ENCODE data around the gene LRRC75B. TPM values are rescaled to one million over a fixed set of nuclear protein-coding genes. Genes with fewer than 3 reads are reported as not detected.

LRRC75B gene
- total RNA-seq, 1 experiment from 2014 or later: 0.86 TPM

DNA sequence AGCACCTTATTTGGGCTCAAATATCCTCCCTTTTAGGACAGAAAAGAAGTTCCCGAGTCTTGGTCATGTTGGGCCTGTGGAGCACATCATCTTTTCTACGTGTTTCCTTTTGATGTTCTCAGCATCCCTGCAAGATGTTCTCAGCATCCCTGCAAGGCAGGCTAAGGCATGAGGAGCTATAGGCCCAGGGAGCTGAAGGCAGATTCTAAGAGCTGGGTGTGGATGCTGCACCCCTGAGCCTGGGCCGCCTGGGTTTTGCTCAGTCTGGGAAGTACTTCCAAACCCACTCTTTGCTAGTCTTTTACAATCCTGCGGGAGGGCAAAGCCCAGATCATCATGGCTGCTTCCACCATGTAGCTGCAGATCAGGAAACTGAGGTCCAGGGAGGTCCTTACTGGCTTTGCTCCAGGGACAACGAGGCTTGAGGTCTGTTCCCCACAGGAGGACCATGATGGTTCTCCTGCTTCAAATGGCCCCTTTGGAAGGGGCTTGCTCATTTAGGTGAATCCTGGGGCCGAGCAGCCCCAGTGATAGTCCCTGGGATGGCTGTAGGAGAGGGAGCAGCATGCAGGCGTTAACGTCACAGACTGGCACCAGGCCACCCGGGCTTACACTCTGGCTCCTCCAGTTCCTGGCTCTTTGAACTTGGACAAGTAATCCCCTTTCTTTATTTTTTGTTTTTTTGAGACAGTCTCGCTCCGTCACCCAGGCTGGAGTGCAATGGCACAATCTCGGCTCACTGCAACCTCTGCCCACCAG is 10.6 kb downstream of the LRRC75B start:
- POLR2A ChIA-PET (ENCODE audit: low non-redundant PET): no interaction called here
- no peak for DNase-seq (ENCODE audit: low spot score)

DNA sequence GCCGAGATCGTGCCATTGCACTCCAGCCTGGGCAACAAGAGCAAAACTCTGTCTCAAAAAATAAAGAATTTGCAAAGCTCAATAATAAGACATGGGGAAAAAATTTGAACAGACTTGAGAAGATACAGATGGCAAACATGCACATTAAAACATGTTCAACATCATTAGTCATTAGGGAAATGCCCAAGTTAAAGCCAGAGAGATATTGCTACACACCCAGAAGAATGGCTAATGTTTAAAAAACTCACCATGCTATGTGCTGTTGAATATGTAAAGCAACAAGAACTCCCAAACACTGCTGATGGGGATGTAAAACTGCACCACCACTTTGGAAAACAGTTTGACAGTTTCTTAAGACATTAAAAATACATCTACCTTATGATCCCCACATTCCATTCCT is 12.6 kb downstream of the LRRC75B start:
- CTCF ChIA-PET: no interaction called here
- peaks cover 7% of the 10 kb centered on the region for H3K36me3 ChIP-seq (ENCODE audit: insufficient read depth, low read length, poor library complexity, severe bottlenecking)
- no peaks in the 10 kb centered on the region for H3K9me3 ChIP-seq (ENCODE audit: low read depth, low read length, poor library complexity, severe bottlenecking)
- peaks cover 26% of the 10 kb centered on the region for H3K4me1 ChIP-seq (ENCODE audit: insufficient read depth, low read length, poor library complexity, severe bottlenecking)
- intact Hi-C loops (cut with micrococcal nuclease; ENCODE audit: unreplicated experiment): no loop called here
- POLR2A ChIA-PET (ENCODE audit: low non-redundant PET): no interaction called here
- no peak for DNase-seq (ENCODE audit: low spot score)
- BruUV-seq (replicated peaks): no TSS peak
- H3K27me3 ChIP-seq (replicated peaks; ENCODE audit: insufficient read depth, low read depth, low read length, poor library complexity): no peaks in the 10 kb centered on the region
- TF ChIP-seq EZH2 (IDR thresholded peaks at IDR 0.05; ENCODE audit: borderline replicate concordance, low read depth, low read length, poor library complexity, severe bottlenecking): no peak
- TF ChIP-seq, protein P1, sequence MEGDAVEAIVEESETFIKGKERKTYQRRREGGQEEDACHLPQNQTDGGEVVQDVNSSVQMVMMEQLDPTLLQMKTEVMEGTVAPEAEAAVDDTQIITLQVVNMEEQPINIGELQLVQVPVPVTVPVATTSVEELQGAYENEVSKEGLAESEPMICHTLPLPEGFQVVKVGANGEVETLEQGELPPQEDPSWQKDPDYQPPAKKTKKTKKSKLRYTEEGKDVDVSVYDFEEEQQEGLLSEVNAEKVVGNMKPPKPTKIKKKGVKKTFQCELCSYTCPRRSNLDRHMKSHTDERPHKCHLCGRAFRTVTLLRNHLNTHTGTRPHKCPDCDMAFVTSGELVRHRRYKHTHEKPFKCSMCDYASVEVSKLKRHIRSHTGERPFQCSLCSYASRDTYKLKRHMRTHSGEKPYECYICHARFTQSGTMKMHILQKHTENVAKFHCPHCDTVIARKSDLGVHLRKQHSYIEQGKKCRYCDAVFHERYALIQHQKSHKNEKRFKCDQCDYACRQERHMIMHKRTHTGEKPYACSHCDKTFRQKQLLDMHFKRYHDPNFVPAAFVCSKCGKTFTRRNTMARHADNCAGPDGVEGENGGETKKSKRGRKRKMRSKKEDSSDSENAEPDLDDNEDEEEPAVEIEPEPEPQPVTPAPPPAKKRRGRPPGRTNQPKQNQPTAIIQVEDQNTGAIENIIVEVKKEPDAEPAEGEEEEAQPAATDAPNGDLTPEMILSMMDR (conservative IDR thresholded peaks at IDR 0.05; ENCODE audit: low read depth, low read length): no peak
- no peak overlapping the region for H3K4me3 ChIP-seq (ENCODE audit: low read depth, low read length, poor library complexity, severe bottlenecking)
- no peak overlapping the region for H3K27ac ChIP-seq (ENCODE audit: low read depth, low read length, poor library complexity, severe bottlenecking)

More for the DNA sequence above, 10.6 kb downstream of the LRRC75B start:
- no peaks in the 10 kb centered on the region for H3K36me3 ChIP-seq (ENCODE audit: insufficient read depth, low read length, poor library complexity, severe bottlenecking)
- no TSS peak for BruUV-seq (replicated peaks)
- intact Hi-C loops (cut with micrococcal nuclease; ENCODE audit: unreplicated experiment): no loop called here
- TF ChIP-seq EZH2 (IDR thresholded peaks at IDR 0.05; ENCODE audit: borderline replicate concordance, low read depth, low read length, poor library complexity, severe bottlenecking): no peak
- TF ChIP-seq, protein P1 (conservative IDR thresholded peaks at IDR 0.05; ENCODE audit: low read depth, low read length): no peak
- peaks cover 26% of the 10 kb centered on the region for H3K4me1 ChIP-seq (ENCODE audit: insufficient read depth, low read length, poor library complexity, severe bottlenecking)
- no peaks in the 10 kb centered on the region for H3K9me3 ChIP-seq (ENCODE audit: low read depth, low read length, poor library complexity, severe bottlenecking)
- no peak overlapping the region for H3K4me3 ChIP-seq (ENCODE audit: low read depth, low read length, poor library complexity, severe bottlenecking)
- no peak overlapping the region for H3K27ac ChIP-seq (ENCODE audit: low read depth, low read length, poor library complexity, severe bottlenecking)
- no peaks in the 10 kb centered on the region for H3K27me3 ChIP-seq (replicated peaks; ENCODE audit: insufficient read depth, low read depth, low read length, poor library complexity)
- CTCF ChIA-PET: no interaction called here

DNA sequence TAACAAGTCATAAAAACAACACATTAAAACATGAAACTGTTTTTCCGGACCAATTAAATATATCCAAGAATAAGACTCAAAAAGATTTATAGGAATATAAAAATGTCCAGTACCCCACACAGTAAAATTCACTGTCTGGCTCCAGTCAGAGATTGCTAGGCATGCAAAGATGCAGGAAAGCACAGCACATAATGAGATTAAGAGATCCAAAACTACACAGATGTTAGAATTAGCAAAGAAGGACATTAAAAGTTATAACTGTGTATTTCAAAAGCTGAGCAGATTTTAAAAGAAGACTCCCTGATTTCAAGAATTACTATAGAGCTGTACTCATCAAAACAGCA is 13.6 kb downstream of the LRRC75B start:
- Histone ChIP-seq H3K36me3 (ENCODE audit: insufficient read depth, low read length, poor library complexity, severe bottlenecking) (peaks cover 9% of the 10 kb centered on the region), H3K9me3 (ENCODE audit: low read depth, low read length, poor library complexity, severe bottlenecking) (no peaks in the 10 kb centered on the region), H3K4me1 (ENCODE audit: insufficient read depth, low read length, poor library complexity, severe bottlenecking) (peaks cover 21% of the 10 kb centered on the region), H3K27ac (ENCODE audit: low read depth, low read length, poor library complexity, severe bottlenecking) (no peak overlapping the region), H3K27me3 (replicated peaks; ENCODE audit: insufficient read depth, low read depth, low read length, poor library complexity) (no peaks in the 10 kb centered on the region), H3K4me3 (ENCODE audit: low read depth, low read length, poor library complexity, severe bottlenecking) (no peak overlapping the region)
- BruUV-seq (replicated peaks): no TSS peak
- intact Hi-C loops (cut with micrococcal nuclease; ENCODE audit: unreplicated experiment): no loop called here
- TF ChIP-seq EZH2 (IDR thresholded peaks at IDR 0.05; ENCODE audit: borderline replicate concordance, low read depth, low read length, poor library complexity, severe bottlenecking): no peak
- TF ChIP-seq, protein P1 (conservative IDR thresholded peaks at IDR 0.05; ENCODE audit: low read depth, low read length): no peak
- ChIA-PET CTCF (no interaction called here), POLR2A (ENCODE audit: low non-redundant PET) (no interaction called here)
- DNase-seq (ENCODE audit: low spot score): no peak
